HG02970 (cell line): Measurements from ENCODE around the gene NLRP7.

Experiments
- ATAC-seq: cut with Tn5 transposase; IDR thresholded peaks from one replicate; pipeline ENCODE4 v1.9.1; 2021; ENCODE audit warnings: mild to moderate bottlenecking, moderate library complexity, moderate number of reproducible peaks; ENCODE audit not compliant: unreplicated experiment, low FRiP score

The NLRP7 gene

GRCh38 chr19:54877471-54877870 lies 69.9 kb downstream of the NLRP7 start:
- no peak for ATAC-seq

- ATAC-seq, result no peak
Observed at GRCh38 chr19:54875506-54875905, 71.8 kb downstream of the NLRP7 start.

DNA sequence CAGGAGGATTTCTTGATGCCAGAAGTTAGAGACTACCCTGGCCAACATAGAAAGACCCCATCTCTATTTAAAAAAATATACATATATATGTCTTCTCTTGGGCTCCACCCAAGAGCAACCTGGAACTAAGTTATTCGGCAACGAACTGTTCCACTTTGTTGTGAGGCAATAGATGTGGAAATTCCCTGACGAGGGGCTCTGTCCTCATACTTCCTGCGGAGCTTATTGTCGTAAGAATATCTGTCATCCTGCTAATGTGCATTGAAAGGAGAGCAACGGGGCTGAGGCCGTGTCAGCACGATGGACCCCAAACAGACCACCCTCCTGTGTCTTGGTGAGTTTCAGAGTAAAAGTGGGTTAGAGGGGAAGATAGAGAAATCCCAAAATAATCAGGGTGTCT lies 73.3 kb downstream of the NLRP7 start, which contains the start of gene FCAR:
FCAR (plus strand) TSS at position 246 of the 400 bp plus-strand sequence; CDS start at position 301, 55 bp downstream.
- no peak for ATAC-seq
